SK-N-MC (cell line): ENCODE results near the gene PPP1R7.

Experiments
- EZH2 ChIP-seq: fragments of 200-600 bp; sonication (generic); IDR thresholded peaks from one replicate; pipeline ENCODE4 v1.6.1; 2017; ENCODE audit warnings: antibody characterized with exemption
- FOXP2 ChIP-seq: optimal IDR thresholded peaks from 2 replicates; pipeline ENCODE3; 2011; ENCODE audit warnings: mild to moderate bottlenecking, moderate library complexity; ENCODE audit not compliant: insufficient read depth; ENCODE audit errors: extremely low read length, control extremely low read depth

DNA sequence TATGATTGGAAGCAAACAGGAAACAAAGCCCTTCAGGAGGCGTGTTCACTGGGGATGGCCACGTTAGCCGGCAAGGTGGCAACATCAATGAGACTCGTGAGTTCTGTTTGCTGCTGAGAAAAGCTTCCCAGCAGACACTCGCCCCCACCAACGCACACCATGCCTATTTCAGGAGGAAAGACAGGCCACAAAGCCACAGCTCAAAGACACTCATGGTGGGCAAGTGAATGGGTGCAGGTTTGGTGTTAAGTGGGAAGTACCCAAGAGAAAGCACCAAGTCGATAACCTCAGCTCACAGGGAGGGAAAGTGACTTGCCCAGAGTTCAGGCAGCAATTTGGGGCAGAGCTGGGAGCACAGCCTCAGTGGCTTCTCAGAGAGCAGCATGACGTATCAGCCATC is 37.7 kb upstream of the PPP1R7 start:
- no peak for TF ChIP-seq FOXP2
- TF ChIP-seq EZH2 = no peak
